A549 treated with AZD9567 at 1 μM for 4 hours (cell line): ENCODE results near the gene PCP4L1. TPM values are rescaled to one million over a fixed set of nuclear protein-coding genes. Genes with fewer than 3 reads are reported as not detected.

Experiments used
- total RNA-seq: library from RNA; stranded (reverse); fragments of 200-300 nt; extraction: Qiagen RNA extraction; gene quantifications from 5 replicates; pipeline ENCODE4 v1.2.3, GENCODE V29; 2022; ENCODE audit not compliant: insufficient read depth

The PCP4L1 gene
- 0.06 to 0.13 TPM in 2 of 5 replicates, not detected in the others for total RNA-seq

DNA sequence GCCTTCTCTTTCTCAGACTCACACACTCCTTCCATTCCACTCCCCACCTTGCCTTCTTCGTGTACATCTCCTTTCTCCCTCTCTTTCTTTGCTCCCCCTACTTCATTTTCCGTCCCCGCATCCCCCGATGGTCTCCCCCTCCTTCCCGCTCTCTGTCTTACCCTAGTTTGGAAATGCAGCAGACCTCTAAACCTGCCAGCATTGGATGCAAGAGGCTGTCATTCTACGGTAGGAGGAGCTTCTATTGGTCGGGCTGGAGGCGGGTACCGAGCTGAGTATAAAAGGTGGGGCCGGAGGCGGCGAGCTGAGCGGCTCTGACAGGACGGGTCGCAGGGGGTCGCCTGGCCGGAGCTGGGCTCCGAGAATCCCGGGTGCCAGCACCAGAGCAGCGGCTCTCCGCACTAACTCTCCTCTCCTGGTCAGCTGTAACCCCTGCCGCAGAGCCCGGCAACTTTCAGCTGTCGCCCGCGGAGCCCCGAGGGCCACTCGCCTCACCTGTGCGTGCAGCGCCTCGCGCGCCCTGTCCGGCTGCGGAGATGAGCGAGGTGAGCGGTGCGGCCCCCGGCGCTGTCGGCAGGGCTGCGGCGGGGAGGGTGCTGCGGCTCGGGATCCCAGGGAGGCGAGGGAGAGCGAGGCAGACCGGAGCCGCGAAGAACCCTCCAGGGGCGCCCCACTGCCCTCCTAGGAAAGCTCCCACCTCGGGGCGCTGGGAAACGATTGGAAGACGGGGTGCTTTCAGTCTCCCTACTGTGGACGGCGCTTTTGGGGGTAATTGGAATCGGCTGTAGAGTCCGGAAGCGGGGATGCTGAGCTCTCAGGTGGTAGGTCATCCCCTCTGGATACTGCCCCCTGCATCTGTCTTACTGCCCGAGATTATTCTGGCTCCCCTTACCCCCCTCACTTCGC lies at the start of gene PCP4L1:
Gene PCP4L1, plus strand, starts transcription at position 307 of the 906 bp plus-strand sequence. Its CDS starts 230 bp downstream, at position 537.

GRCh38 chr1:161215076-161215475 lies 43.5 kb upstream of the PCP4L1 start, which contains the start of gene FCER1G:
Gene FCER1G, plus strand, starts transcription at chr1:161215295. Its CDS starts 27 bp downstream, at chr1:161215322.

GRCh38 chr1:161225534-161226319 lies 32.8 kb upstream of the PCP4L1 start, which contains the start of gene TOMM40L:
Gene TOMM40L, plus strand, starts transcription at chr1:161226060. Its CDS starts 430 bp downstream, at chr1:161226490.

GRCh38 chr1:161238039-161238473 lies 20.5 kb upstream of the PCP4L1 start, which contains the start of gene NR1I3:
Gene NR1I3, minus strand, starts transcription at chr1:161238203. Its CDS starts 1,638 bp downstream, at chr1:161236565.

DNA sequence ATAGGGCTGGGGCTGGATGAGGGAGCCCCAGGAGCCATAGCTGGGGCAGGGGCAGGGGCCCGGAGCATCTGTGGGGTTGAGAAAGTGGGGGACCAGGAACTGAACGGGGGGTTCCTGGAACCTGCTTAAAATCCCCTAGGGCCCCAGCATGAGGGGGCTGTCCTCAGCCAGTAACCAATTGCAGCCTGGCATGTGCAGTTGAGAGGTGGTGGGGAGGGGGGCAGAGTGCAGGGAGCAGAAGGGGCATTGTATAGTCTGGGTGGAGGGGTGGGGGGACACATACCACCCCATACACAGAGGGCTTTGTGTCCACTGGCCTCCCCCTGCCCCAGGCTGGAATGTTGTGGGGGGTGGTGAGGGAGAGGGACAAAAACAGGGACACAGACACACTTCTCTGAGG lies 51.3 kb downstream of the PCP4L1 start, which contains the start of gene MPZ:
Gene MPZ, minus strand, starts transcription at position 101 of the 400 bp plus-strand sequence. Its CDS starts 63 bp downstream, at position 38.

GRCh38 chr1:161314201-161314981 lies 55.8 kb downstream of the PCP4L1 start, which contains the start of gene SDHC:
Gene SDHC, plus strand, starts transcription at chr1:161314381. Its CDS starts 25 bp downstream, at chr1:161314406.

Other genes starting within 250 kb of the PCP4L1 start
- 42.6 to 53.0 TPM (median 51.4 TPM) in 5 replicates for gene F11R, start 237.6 kb upstream of the PCP4L1 start, total RNA-seq
- gene TSTD1, start 219.8 kb upstream of the PCP4L1 start, total RNA-seq: 0.21 to 0.50 TPM (median 0.36 TPM) in 4 of 5 replicates, not detected in the other
- gene USF1, start 212.8 kb upstream of the PCP4L1 start, total RNA-seq: 44.7 to 50.9 TPM (median 49.1 TPM) in 5 replicates
- 0.05 to 0.11 TPM (median 0.09 TPM) in 4 of 5 replicates, not detected in the other for gene ARHGAP30, start 188.9 kb upstream of the PCP4L1 start, total RNA-seq
- 0.82 to 1.6 TPM (median 1.5 TPM) in 5 replicates for gene NECTIN4, start 169.2 kb upstream of the PCP4L1 start, total RNA-seq
- 1.3 to 3.0 TPM (median 1.7 TPM) in 4 of 5 replicates, not detected in the other for gene KLHDC9, start 160.4 kb upstream of the PCP4L1 start, total RNA-seq
- gene PFDN2, start 140.7 kb upstream of the PCP4L1 start, total RNA-seq: 104 to 114 TPM (median 107 TPM) in 5 replicates
- 19.5 to 32.3 TPM (median 30.3 TPM) in 5 replicates for gene NIT1, start 140.6 kb upstream of the PCP4L1 start, total RNA-seq
- gene DEDD, start 126.1 kb upstream of the PCP4L1 start, total RNA-seq: 26.9 to 31.1 TPM (median 29.9 TPM) in 5 replicates
- gene UFC1, start 104.8 kb upstream of the PCP4L1 start, total RNA-seq: 83.6 to 117 TPM (median 85.0 TPM) in 5 replicates
- gene USP21, start 99.2 kb upstream of the PCP4L1 start, total RNA-seq: 20.4 to 25.2 TPM (median 21.7 TPM) in 5 replicates
- 13.4 to 18.9 TPM (median 16.2 TPM) in 5 replicates for gene PPOX, start 92.3 kb upstream of the PCP4L1 start, total RNA-seq
- gene B4GALT3, start 81.2 kb upstream of the PCP4L1 start, total RNA-seq: 20.0 to 28.4 TPM (median 27.3 TPM) in 5 replicates
- 0.01 to 0.03 TPM in 2 of 5 replicates, not detected in the others for gene ADAMTS4, start 59.7 kb upstream of the PCP4L1 start, total RNA-seq
- 76.0 to 87.5 TPM (median 80.1 TPM) in 5 replicates for gene NDUFS2, start 56.4 kb upstream of the PCP4L1 start, total RNA-seq
- 0.16 to 0.32 TPM (median 0.27 TPM) in 4 of 5 replicates, not detected in the other for gene FCER1G, start 43.5 kb upstream of the PCP4L1 start, total RNA-seq
- 32.6 TPM in 1 of 5 replicates, not detected in the others for gene APOA2, start 35.1 kb upstream of the PCP4L1 start, total RNA-seq
- 8.5 to 15.8 TPM (median 10.7 TPM) in 5 replicates for gene TOMM40L, start 32.7 kb upstream of the PCP4L1 start, total RNA-seq
- gene NR1I3, start 20.5 kb upstream of the PCP4L1 start, total RNA-seq: 0.07 TPM in 1 of 5 replicates, not detected in the others
- 0.18 to 0.26 TPM (median 0.23 TPM) in 4 of 5 replicates, not detected in the other for gene MPZ, start 51.2 kb downstream of the PCP4L1 start, total RNA-seq
- gene SDHC, start 55.6 kb downstream of the PCP4L1 start, total RNA-seq: 238 to 251 TPM (median 247 TPM) in 5 replicates
- gene CFAP126, start 109.1 kb downstream of the PCP4L1 start, total RNA-seq: 0.18 to 0.44 TPM (median 0.26 TPM) in 3 of 5 replicates, not detected in the others
- not detected in 5 replicates for gene FCGR2A, start 246.7 kb downstream of the PCP4L1 start, total RNA-seq